SK-N-MC (cell line): Measurements from ENCODE around the gene FHOD3.

ENCODE experiments used
- FOXP2 ChIP-seq: optimal IDR thresholded peaks from 2 replicates; pipeline ENCODE3; 2011; ENCODE audit warnings: mild to moderate bottlenecking, moderate library complexity; ENCODE audit not compliant: insufficient read depth; ENCODE audit errors: extremely low read length, control extremely low read depth
- POLR2AphosphoS5 ChIP-seq: IDR thresholded peaks from 2 replicates; pipeline ENCODE4 v1.6.1; 2012; ENCODE audit warnings: mild to moderate bottlenecking, low read depth, low read length, borderline replicate concordance

GRCh38 chr18:36546876-36547275 lies 249.4 kb downstream of the FHOD3 start:
- no peak for TF ChIP-seq FOXP2
- TF ChIP-seq POLR2AphosphoS5, result no peak
